ENCODE data around the gene FCGR1A.
"Not testable (repeated sequence)": the region's sequence is repeated elsewhere in the genome, so short reads cannot be mapped to it uniquely, and the experiment has no call there.

The FCGR1A gene

DNA sequence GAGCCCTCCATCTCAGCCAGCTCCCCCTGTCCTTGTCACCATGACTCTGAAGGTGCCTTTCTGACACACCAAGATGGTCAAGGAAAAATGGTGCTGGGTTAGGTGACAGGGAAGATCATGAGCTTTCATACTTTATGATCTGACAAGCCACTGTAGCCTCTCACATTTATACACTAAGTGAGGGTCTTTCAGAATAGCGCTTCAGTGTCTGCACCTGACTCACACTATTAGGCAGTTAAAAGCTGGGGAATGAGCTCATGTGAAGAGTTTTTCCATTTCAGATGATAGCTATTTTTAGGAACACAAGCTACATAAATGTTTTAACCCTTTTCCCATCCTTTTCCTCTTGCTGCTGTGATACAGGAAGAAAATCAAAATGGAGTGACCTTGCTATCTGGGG lies 4.2 kb upstream of the FCGR1A start:
- not testable (repeated sequence) for DNase-seq

DNA sequence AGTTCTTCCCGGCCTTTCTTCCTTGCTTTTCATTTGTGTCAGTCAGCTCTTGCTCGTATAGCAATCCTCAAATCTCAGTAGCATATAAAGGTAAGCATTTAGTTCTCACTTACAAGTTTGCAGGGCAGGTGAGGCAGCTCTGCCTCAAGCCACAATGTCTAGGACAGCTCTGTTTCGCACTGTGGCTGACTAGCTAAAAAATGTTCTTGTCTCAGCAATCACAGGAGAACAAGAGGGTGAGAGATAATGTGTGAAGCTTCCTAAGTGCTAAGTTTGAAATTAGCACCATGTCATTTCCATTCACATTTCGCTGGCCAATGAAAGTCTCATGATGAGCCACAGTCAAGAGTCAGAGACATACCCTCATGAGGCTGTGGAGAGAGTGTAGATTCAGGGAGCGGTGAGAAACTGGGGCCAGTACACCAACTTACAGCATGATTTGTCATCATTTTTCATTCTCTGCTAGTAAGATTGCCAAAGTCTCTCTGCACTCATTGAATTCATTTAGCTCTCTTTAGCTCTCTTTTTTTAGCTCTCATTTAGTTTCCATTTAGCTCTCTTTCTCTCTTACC lies 995 bp upstream of the FCGR1A start:
- DNase-seq, result not testable (repeated sequence)

DNA sequence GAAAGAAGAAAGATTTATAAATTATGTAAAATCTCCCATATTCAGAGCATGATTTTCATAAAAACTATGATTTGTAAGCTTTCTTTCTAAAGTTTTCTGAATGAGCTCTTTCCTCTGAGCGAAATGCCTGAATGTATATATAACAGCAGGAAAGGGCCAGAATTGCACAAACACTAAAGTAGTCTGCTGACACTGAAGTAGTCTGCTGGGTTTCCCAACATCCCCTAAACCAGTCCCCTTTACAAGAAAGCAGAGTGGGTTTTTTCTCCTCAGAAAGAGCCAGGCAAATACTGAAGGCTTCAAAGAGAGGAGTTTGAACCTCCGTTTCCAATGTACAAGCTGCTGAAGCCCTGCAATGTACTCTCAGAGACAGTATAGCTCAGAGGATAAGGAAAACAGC lies 795 bp downstream of the FCGR1A start:
- not testable (repeated sequence) for DNase-seq

DNA sequence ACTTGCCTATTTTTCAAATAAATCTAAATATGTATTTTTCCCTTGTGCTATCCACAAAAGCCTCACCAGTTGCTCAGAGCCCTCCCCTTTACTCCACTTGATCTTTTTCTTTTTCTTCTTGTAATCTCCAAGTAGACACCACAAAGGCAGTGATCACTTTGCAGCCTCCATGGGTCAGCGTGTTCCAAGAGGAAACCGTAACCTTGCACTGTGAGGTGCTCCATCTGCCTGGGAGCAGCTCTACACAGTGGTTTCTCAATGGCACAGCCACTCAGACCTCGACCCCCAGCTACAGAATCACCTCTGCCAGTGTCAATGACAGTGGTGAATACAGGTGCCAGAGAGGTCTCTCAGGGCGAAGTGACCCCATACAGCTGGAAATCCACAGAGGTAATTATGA lies 1.4 kb downstream of the FCGR1A start:
- not testable (repeated sequence) for DNase-seq

DNA sequence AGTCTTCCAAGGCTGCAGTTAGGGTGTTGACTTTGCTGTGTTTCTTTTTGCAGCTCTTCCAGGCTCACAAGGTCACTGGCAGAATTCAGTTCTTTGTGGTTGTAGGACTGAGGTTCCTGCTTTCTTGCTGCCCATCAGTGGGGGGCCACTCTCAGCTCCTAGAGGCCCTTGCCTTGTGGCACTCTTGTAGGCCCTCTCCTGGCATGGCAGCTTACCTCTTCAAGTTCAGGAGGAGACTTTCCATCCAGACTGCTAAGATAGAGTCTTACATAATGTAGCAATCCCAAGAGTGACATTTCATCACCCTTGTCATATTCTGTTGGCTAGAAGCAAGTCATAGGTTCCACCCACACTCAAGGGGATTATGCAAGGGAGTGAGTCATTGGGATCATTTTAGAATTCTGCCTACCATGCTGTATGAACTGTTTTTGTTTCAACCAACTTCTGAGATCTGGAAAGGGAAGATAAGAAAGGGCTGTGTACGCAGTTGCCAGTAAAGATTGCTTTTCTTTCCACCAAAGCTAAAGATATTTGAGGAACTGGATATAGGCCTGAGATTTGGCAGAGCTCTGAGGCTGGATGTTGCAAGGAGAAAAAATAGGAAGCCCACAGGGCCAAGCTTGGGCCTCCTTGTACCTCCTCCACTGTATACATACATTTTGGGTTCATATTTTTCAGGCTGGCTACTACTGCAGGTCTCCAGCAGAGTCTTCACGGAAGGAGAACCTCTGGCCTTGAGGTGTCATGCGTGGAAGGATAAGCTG lies 5.4 kb downstream of the FCGR1A start:
- DNase-seq, result not testable (repeated sequence)

DNA sequence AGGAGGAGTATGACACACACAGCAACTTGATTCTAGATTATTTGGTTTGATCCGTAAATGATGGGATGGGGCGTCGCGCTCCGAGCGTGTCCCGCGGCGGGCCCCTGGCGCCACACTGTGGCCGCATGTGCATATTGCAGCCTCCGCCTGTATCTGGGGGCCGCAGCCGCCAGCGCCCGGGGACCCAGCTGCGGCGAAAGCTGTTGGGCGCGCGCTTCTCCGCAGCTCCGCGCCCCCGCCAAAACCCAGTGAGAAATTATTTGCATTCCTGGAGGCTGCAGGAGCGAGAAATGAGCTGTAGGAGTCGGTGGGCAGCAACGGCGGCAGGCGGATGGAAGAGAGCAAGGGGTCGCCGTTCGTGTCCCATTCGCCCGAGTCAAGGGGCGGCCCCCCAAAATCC lies 10.0 kb downstream of the FCGR1A start:
- DNase-seq, result peak; percentile 1

DNA sequence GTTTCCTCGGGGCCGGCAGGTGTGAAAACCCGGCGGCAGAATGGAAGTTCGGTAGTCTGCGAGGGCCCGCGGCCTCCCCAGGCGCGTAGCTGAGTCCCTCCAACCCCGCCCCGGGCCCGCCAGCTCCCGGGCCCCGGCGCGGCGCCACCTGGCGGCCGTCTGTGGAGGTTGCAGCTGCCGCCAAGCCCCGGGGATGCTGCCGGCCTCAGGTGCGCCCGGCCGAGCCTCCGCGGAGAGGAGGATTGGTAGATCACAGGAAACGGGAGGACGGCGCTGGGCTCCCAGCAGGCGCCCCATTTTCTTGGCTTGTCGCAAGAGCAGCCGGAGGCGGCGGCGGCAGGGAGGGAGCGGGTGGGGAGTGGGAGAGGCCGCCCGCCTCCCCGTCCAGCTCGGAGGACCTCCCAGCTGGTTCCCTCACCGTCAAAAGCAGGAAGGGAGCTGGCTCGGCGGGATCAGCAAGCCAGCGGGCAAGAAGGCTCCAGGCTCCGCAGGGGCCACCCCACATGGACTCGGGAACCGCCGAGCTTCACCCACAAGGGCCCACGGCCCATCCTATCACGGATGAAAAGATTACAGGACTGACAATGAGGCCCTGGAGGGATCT lies 10.5 kb downstream of the FCGR1A start:
- peak; percentile 37 for DNase-seq

DNA sequence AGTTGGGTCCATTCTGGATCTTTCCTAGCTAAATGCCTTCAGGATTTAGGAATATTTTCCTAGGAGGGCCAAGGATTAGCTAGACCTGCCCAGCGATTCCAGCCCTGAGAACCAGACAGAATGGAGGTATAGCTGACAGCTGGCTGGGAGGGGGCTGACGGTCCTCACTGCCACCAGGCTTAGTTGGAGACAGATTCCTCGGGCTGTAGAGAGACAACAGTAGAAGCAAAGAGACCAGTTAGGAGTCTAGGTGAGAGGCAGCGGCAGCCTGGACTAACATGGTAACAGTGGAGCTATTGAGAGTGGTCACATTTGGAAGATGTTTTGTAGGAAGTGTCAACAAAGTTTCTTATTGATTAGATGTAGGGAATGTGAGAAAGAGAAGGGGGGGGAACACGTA lies 11.4 kb downstream of the FCGR1A start:
- not testable (repeated sequence) for DNase-seq

DNA sequence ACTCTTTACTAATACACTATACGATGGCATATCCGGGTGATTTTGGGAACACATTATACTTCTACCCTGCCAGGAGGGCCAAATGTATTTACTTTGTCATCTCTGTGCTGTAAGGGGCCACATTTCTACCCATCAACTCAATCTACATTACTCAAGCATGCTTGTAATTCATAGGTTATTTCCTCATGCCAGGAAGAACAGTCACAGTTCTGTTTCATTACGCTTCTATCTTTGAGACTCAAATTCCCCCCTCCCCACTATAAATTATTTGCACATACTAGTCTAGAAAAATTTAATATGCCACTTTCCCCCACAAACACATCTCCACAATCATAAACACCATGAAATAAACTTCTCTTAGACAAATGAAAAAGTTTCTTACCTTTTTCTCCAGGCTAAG lies 19.1 kb downstream of the FCGR1A start:
- DNase-seq, result not testable (repeated sequence)

DNA sequence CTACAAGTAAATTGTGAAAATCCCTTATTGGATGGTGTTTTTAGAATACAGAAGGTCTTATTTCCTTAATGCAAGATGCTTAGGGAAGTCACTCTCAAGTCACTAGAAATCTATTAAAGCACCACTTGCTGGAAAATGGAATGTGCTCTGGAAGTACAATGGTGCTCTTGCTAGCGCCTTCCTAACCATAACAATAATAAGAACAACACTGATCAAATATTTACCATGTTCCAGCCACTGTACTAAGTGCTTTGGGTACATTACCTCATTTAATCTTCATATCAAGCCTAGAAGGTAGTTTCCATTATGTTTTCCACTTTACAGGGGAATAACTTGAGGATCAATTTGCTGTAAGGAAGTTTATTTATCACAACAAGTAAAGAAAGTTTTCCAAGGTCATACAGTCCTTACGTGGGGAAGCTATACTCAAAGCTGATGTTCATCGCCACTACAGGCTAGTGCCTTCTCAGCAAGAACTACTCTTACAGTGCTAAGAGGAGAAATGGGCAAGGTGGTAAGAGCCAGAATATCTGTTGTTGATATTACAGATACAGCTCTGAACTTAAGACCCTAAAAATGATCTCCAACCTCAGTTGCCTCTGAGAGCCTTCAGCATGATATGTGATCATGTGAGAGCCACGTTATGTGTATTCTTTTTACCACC lies 22.1 kb downstream of the FCGR1A start:
- DNase-seq, result not testable (repeated sequence)

DNA sequence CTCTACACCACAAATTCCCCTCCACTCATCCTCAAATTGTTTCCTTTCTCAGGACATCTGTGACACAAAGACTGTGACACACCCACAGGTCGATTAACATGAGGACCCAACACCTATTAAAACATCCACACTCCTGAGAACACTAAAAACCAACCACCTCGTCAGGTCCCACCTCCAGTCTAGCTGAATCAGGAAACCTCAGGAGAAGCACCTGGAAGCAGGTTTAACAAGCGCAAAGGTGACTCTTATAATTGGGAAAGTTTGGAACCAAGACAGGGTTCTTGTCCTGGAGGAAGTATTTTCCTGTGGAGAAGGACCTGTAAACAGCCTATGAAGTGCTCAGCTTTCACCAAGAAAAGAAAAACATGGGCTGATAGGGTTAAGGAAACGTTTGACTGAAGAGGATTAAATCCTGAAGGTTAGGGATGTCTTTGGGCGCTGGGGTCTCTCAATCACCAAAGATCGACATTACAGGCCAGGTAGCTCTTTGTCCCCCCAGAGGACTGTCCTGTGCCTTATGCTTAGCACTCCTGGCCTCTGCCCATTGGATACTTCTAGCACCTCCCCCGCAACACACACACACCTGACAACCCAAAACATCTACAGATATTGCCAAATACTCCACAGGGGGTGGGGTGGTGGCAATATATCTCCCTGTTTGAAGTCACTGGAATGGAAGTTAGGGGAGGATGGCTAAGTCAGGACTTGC lies 28.4 kb downstream of the FCGR1A start:
- DNase-seq, result not testable (repeated sequence)

DNA sequence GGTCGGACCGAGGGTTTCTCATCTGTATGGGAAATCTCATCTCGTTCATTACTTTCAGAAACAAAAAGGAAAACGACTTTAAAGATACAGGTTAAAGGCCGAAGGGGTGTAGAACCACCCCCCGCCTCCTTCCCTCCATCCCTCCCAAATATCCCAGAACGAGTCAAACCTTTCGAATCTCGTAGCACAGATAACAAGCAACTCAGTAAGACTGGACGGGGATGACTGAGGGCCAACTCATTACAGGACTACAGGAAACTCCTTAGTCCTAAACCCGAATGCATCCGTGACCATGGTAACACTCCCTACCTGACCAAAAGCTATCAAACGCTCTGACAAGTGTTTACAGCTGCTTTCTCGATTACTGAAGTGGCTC lies 29.0 kb downstream of the FCGR1A start:
- not testable (repeated sequence) for DNase-seq

DNA sequence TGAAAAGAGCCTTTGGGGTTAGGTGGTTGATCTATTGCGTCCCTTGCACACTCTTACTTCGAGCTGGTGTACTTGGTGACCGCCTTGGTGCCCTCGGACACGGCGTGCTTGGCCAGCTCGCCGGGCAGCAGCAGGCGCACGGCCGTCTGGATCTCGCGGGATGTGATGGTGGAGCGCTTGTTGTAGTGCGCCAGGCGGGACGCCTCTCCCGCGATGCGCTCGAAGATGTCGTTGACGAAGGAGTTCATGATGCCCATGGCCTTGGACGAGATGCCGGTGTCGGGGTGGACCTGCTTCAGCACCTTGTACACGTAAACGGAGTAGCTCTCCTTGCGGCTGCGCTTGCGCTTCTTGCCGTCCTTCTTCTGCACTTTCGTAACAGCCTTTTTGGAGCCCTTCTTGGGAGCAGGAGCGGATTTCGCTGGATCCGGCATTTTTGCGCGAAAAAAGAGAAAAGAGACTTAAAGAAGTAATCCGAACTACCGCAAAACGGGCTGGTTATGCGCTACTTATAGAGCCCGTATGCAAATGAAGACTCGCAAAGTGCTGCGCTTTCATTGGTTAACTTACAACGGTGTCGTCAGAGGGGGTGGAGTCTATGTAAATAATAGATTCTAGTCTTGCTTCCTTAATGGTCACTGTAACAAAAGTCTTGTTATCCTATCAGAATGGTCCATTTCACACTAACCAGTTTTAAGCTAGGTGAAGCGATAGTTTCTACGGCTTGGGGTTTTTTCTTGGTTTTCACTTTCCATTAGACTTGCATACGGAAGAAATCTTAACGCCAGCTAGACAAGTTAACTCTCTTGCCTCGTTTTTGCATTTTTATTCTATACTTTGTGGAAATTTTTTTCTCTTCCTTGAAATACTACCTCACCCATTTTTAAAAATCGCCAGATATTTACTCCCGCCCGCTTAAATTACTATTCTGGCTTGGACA lies 29.7 kb downstream of the FCGR1A start:
- DNase-seq, result peak; percentile 4

DNA sequence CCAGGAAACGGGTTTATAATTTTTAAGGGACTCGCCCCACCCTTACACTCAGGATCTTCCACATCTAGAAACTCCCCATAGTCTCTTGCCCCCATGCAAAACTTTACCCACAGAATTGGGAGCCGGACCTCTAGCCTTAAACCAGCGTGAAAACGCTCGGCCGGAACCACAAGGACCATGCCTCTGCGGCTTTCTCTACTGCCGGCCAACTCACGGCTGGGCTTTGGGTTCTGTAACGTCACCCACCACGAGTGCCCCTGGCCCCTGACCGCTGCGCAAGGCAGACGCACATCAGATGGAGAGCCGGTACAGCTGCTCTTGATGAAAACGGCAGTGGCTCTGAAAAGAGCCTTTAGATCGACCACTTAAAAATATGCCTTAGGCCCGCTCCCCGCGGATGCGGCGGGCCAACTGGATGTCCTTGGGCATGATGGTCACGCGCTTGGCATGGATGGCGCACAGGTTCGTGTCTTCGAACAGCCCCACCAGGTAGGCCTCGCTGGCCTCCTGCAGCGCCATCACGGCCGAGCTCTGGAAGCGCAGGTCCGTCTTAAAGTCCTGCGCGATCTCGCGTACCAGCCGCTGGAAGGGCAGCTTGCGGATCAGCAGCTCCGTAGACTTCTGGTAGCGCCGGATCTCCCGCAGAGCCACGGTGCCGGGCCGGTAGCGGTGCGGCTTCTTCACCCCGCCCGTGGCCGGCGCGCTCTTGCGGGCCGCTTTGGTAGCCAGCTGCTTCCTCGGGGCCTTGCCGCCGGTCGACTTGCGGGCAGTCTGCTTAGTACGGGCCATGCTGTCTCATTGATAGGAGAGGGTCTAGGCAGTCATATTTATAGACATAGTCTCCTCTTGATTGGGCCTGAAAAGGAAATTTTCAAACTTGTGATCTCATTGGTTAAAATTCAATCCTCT lies 30.7 kb downstream of the FCGR1A start:
- not testable (repeated sequence) for DNase-seq

DNA sequence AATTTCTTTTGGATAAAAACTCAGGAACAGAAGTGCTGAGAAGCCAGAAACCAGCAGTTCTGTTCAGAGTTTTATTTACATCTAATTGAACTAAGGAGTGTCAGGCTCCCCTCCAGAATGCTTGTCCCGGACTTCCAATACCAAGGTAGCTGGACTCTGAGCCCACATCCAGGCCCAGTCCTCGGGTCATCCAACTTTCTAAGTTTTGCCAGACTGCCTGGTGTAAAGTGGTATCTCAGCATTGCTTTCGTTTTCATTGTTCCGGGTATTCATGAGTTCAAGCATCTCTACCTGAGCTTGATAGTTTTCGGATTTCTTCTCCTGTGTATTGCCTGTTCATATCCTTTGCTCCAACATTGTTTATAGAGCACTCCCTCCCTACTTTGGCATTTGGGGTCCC lies 37.9 kb downstream of the FCGR1A start:
- not testable (repeated sequence) for DNase-seq

DNA sequence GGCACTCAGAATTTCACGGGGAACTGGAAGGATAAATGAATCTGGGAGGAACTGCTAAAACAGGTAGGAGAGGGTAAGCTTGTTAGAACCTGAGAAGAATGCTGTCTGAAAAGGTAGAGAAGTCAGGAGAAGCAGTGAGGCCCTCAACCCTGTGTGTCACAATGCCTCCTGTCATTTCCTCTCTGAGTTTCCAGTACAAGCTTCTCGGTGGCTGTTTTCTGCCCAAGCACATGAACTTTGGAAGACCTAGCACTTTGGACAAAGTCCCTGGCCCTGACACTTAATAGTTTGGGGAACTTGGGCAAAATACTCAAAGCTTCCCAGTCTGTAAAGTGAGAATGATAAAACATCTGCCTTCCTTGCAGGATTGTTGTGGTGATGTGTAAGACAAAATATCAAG lies 44.1 kb downstream of the FCGR1A start:
- DNase-seq, result not testable (repeated sequence)

DNA sequence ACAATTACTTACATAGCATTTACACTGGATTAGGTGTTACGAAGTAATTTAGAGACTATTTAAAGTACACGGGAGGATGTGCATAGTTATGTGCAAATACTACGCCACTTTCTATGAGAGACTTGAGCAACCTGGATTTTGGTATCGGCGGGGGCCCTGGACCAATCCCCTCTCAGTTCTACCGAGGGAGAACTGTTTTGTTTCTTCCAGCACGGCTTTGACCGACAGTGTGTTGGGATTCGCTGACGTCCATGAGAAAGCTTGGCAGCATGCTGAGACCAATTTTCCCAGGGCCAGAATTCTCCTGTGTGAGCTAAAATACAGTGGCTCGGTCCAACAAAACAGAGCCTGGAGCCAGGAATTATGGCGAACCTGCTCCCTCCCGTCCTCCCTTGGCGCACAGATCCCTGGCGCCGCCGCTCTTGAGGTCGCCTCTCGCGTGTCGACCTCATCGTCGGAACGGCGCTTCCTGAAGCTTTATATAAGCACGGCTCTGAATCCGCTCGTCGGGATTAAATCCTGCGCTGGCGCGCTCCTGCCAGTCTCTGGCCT lies 49.3 kb downstream of the FCGR1A start:
- not testable (repeated sequence) for DNase-seq

DNA sequence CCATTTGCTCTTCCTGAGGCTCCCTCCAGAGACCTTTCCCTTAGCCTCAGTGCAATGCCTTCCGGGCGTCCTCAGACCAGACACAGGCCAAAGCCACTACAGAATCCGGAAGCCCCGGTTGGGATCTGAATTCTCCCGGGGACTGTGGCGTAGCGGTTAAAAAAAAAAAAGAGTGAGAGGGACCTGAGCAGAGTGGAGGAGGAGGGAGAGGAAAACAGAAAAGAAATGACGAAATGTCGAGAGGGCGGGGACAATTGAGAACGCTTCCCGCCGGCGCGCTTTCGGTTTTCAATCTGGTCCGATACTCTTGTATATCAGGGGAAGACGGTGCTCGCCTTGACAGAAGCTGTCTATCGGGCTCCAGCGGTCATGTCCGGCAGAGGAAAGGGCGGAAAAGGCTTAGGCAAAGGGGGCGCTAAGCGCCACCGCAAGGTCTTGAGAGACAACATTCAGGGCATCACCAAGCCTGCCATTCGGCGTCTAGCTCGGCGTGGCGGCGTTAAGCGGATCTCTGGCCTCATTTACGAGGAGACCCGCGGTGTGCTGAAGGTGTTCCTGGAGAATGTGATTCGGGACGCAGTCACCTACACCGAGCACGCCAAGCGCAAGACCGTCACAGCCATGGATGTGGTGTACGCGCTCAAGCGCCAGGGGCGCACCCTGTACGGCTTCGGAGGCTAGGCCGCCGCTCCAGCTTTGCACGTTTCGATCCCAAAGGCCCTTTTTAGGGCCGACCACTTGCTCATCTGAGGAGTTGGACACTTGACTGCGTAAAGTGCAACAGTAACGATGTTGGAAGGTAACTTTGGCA lies 50.0 kb downstream of the FCGR1A start:
- not testable (repeated sequence) for DNase-seq

DNA sequence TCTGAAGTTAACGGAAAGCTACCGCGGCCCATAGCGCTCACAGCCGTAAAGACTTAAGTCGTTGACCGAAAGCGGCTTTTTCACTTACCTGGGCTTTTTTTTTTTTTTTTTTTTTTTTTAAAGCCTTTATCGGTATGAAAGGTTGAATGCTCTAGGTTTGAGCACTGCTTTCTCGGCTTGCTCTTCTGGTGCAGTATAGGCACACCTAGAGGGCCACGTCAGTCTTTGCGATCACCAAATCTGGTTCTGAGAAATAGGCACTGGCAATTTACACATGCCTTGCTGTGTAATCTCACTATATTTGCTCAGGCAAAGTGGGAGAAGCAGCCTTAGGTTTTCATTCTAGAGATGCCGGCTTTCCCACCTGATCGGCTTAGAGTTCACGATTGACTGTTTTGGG lies 50.6 kb downstream of the FCGR1A start:
- DNase-seq, result not testable (repeated sequence)

Measured in 8988T (cell line).